ENCODE measurements around the gene VIPR2.

GRCh38 chr7:159094919-159095915 lies 49.5 kb downstream of the VIPR2 start:
- no peak for TF ChIP-seq CTCF (IDR thresholded peaks at IDR 0.05)
- TF ChIP-seq EZH2 (IDR thresholded peaks at IDR 0.05) = no peak
